ENCODE measurements around the gene FOSB. TPM values are rescaled to one million over a fixed set of nuclear protein-coding genes. Genes with fewer than 3 reads are reported as not detected.

FOSB gene
- total and polyA plus RNA-seq, 9 of the 15 experiments (the other 6 are each of a cell fraction or from before 2014, with no cell fraction given), result 0.11 to 2.7 (median 0.73) TPM

- TF ChIP-seq ZNF280B (CRISPR knock-in tag; IDR thresholded peaks at IDR 0.05) (no peak), ARID3B (CRISPR knock-in tag; IDR thresholded peaks at IDR 0.05; ENCODE audit: borderline replicate concordance) (no peak), BRD4 (IDR thresholded peaks at IDR 0.05) (0 out of 2 replicates have a peak, but pooled peaks have one; percentile 47), JUND (IDR thresholded peaks at IDR 0.05; ENCODE audit: borderline replicate concordance, low read depth, low read length) (peak; percentile 39), JUND (tag; IDR thresholded peaks at IDR 0.05; ENCODE audit: borderline replicate concordance, low read depth, low read length) (peak; percentile 77; the same call in 2 of the 3 replicates), TEAD4 (IDR thresholded peaks at IDR 0.05; ENCODE audit: low read length) (peak; percentile 92), TEAD4 (CRISPR knock-in tag; IDR thresholded peaks at IDR 0.05; ENCODE audit: borderline replicate concordance) (no peak), TSC22D4 (tag; IDR thresholded peaks at IDR 0.05) (no peak), RBM39 (optimal IDR thresholded peaks at IDR 0.05; ENCODE audit: low read depth, low read length) (no peak), POLR2AphosphoS2 (IDR thresholded peaks at IDR 0.05; ENCODE audit: low read length) (no peak), TCF15 (CRISPR knock-in tag; IDR thresholded peaks at IDR 0.05) (no peak), CHAMP1 (IDR thresholded peaks at IDR 0.05) (no peak), ZNF197 (CRISPR knock-in tag; IDR thresholded peaks at IDR 0.05; ENCODE audit: low read depth) (no peak), SRSF1 (IDR thresholded peaks at IDR 0.05; ENCODE audit: low read depth, low read length) (no peak), ARHGAP35 (IDR thresholded peaks at IDR 0.05; ENCODE audit: partially characterized antibody) (no peak), CBX3 (IDR thresholded peaks at IDR 0.05; ENCODE audit: borderline replicate concordance in 1 of 2, low read length in 2 of 2) (peak in 1 of 2 experiments; percentile 65; a peak in 1 of 3 replicates), TRIM24 (IDR thresholded peaks at IDR 0.05) (0 out of 4 replicates have a peak, but pooled peaks of 1 of the 2 experiments have one; percentile 10)
These were observed 10.8 kb downstream of the FOSB start (continued) for GRCh38 chr19:45478454-45479238.
